HCT116 (cell line): ENCODE results near the gene DNM3.

ENCODE experiments used
- EGR1 ChIP-seq: IDR thresholded peaks from 2 replicates; pipeline ENCODE4 v1.6.1; 2012; ENCODE audit warnings: low read depth
- EZH2 ChIP-seq: fragments of 200-600 bp; sonication (generic); IDR thresholded peaks from 2 replicates; pipeline ENCODE4 v1.6.1; 2017; ENCODE audit warnings: antibody characterized with exemption, mixed run types
- EZH2phosphoT487 ChIP-seq: fragments of 200-600 bp; IDR thresholded peaks from 2 replicates; pipeline ENCODE4 v1.6.1; 2018; ENCODE audit warnings: antibody characterized with exemption, borderline replicate concordance
- POLR2A ChIP-seq: IDR thresholded peaks from 2 replicates; pipeline ENCODE4 v1.7.0; 2011; ENCODE audit warnings: borderline replicate concordance; ENCODE audit not compliant: insufficient read depth, insufficient read length; ENCODE audit errors: extremely low read depth
- POLR2AphosphoS5 ChIP-seq: IDR thresholded peaks from 2 replicates; pipeline ENCODE4 v1.6.1; 2011; ENCODE audit warnings: mild to moderate bottlenecking, low read depth, low read length, moderate library complexity
- REST ChIP-seq: IDR thresholded peaks from 2 replicates; pipeline ENCODE4 v1.6.1; 2012; ENCODE audit warnings: low read depth
- TF ChIP-seq, protein P1 (sequence below), 3 experiments: fragments of 200-600 bp in 1 of 3; sonication (generic) in 1 of 3; IDR thresholded peaks in 2 of 3; conservative IDR thresholded peaks in 1 of 3; 2 replicates each; pipeline ENCODE4 v1.5.1; 2012 to 2017; ENCODE audit warnings: low read depth in 2 of 3, low read length in 2 of 3, antibody characterized with exemption in 1 of 3, borderline replicate concordance in 1 of 3, control low read depth in 1 of 3, mild to moderate bottlenecking in 1 of 3, mixed read lengths in 1 of 3, mixed run types in 1 of 3, moderate library complexity in 1 of 3; ENCODE audit not compliant: insufficient read depth in 1 of 3

- TF ChIP-seq, protein P1, sequence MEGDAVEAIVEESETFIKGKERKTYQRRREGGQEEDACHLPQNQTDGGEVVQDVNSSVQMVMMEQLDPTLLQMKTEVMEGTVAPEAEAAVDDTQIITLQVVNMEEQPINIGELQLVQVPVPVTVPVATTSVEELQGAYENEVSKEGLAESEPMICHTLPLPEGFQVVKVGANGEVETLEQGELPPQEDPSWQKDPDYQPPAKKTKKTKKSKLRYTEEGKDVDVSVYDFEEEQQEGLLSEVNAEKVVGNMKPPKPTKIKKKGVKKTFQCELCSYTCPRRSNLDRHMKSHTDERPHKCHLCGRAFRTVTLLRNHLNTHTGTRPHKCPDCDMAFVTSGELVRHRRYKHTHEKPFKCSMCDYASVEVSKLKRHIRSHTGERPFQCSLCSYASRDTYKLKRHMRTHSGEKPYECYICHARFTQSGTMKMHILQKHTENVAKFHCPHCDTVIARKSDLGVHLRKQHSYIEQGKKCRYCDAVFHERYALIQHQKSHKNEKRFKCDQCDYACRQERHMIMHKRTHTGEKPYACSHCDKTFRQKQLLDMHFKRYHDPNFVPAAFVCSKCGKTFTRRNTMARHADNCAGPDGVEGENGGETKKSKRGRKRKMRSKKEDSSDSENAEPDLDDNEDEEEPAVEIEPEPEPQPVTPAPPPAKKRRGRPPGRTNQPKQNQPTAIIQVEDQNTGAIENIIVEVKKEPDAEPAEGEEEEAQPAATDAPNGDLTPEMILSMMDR (IDR thresholded peaks at IDR 0.05 in 2 of 3, conservative IDR thresholded peaks at IDR 0.05 in 1 of 3; ENCODE audit: borderline replicate concordance in 1 of 3, insufficient read depth in 1 of 3, low read depth in 2 of 3, low read length in 2 of 3) = no peak
- TF ChIP-seq REST (no peak), POLR2AphosphoS5 (no peak), EZH2 (no peak), EZH2phosphoT487 (no peak), POLR2A (no peak), EGR1 (no peak)
Measured at GRCh38 chr1:172142324-172142723, 301.0 kb downstream of the DNM3 start.
